Skin epidermis (tissue), 12 donors: ENCODE data around the gene KCNIP4.

Experiments
- H3K27ac ChIP-seq, 21 experiments: fragments of 200-600 bp; sonication (generic) in 11 of 21; one replicate each; pipeline ENCODE4 v1.5.0; 2020; ENCODE audit warnings: mild to moderate bottlenecking in 3 of 21, inconsistent platforms in 2 of 21, moderate library complexity in 2 of 21
- H3K4me3 ChIP-seq, 7 experiments: fragments of 200-600 bp; sonication (generic) in 2 of 7; one replicate each; pipeline ENCODE4 v1.5.0; 2020; ENCODE audit warnings: inconsistent platforms in 2 of 7, mild to moderate bottlenecking in 2 of 7, moderate library complexity in 1 of 7

Gene KCNIP4

GRCh38 chr4:21139327-21139726, 809.2 kb downstream of the KCNIP4 start:
- no peak overlapping the region for H3K27ac ChIP-seq
- no peak overlapping the region for H3K4me3 ChIP-seq

GRCh38 chr4:21136051-21136630, 812.4 kb downstream of the KCNIP4 start:
- no peak overlapping the region for H3K27ac ChIP-seq
- no peak overlapping the region for H3K4me3 ChIP-seq

GRCh38 chr4:21134994-21135393, 813.6 kb downstream of the KCNIP4 start:
- no peak overlapping the region for H3K27ac ChIP-seq
- H3K4me3 ChIP-seq = no peak overlapping the region

GRCh38 chr4:21130606-21131005, 818.0 kb downstream of the KCNIP4 start:
- no peak overlapping the region for H3K4me3 ChIP-seq
- no peak overlapping the region for H3K27ac ChIP-seq

GRCh38 chr4:21126014-21126512, 822.5 kb downstream of the KCNIP4 start:
- H3K27ac ChIP-seq = no peak overlapping the region
- no peak overlapping the region for H3K4me3 ChIP-seq

- Histone ChIP-seq H3K27ac (no peak overlapping the region), H3K4me3 (no peak overlapping the region)
These were observed 830.3 kb downstream of the KCNIP4 start for GRCh38 chr4:21118301-21118700.

- Histone ChIP-seq H3K27ac (no peak overlapping the region), H3K4me3 (no peak overlapping the region)
These were observed 830.9 kb downstream of the KCNIP4 start for GRCh38 chr4:21117541-21118180.

- H3K4me3 ChIP-seq = no peak overlapping the region
These were observed 834.9 kb downstream of the KCNIP4 start for GRCh38 chr4:21113496-21114223.

GRCh38 chr4:21102667-21103066, 845.9 kb downstream of the KCNIP4 start:
- no peak overlapping the region for H3K4me3 ChIP-seq

More at GRCh38 chr4:21113496-21114223, 834.9 kb downstream of the KCNIP4 start:
- no peak overlapping the region for H3K27ac ChIP-seq

GRCh38 chr4:21097865-21098264, 850.7 kb downstream of the KCNIP4 start:
- Histone ChIP-seq H3K4me3 (no peak overlapping the region), H3K27ac (no peak overlapping the region)

More at GRCh38 chr4:21102667-21103066, 845.9 kb downstream of the KCNIP4 start:
- no peak overlapping the region for H3K27ac ChIP-seq

GRCh38 chr4:21097026-21097425, 851.5 kb downstream of the KCNIP4 start:
- no peak overlapping the region for H3K4me3 ChIP-seq
- no peak overlapping the region for H3K27ac ChIP-seq

- H3K4me3 ChIP-seq = no peak overlapping the region
- no peak overlapping the region for H3K27ac ChIP-seq
These were observed 856.0 kb downstream of the KCNIP4 start for GRCh38 chr4:21092531-21092930.

- Histone ChIP-seq H3K27ac (no peak overlapping the region), H3K4me3 (no peak overlapping the region)
These were observed 858.4 kb downstream of the KCNIP4 start for GRCh38 chr4:21090094-21090666.

- H3K4me3 ChIP-seq = no peak overlapping the region
- no peak overlapping the region for H3K27ac ChIP-seq
These were observed 865.2 kb downstream of the KCNIP4 start for GRCh38 chr4:21083413-21083812.

- Histone ChIP-seq H3K27ac (no peak overlapping the region), H3K4me3 (no peak overlapping the region)
These were observed 870.6 kb downstream of the KCNIP4 start for GRCh38 chr4:21077967-21078366.

- no peak overlapping the region for H3K4me3 ChIP-seq
- no peak overlapping the region for H3K27ac ChIP-seq
These were observed 881.2 kb downstream of the KCNIP4 start for GRCh38 chr4:21067351-21067750.

GRCh38 chr4:21061902-21062301, 886.7 kb downstream of the KCNIP4 start:
- Histone ChIP-seq H3K27ac (no peak overlapping the region), H3K4me3 (no peak overlapping the region)

- H3K27ac ChIP-seq = no peak overlapping the region
These were observed 902.4 kb downstream of the KCNIP4 start for GRCh38 chr4:21046141-21046540.

GRCh38 chr4:21045119-21045518, 903.5 kb downstream of the KCNIP4 start:
- no peak overlapping the region for H3K4me3 ChIP-seq
- H3K27ac ChIP-seq = no peak overlapping the region

More at GRCh38 chr4:21046141-21046540, 902.4 kb downstream of the KCNIP4 start:
- H3K4me3 ChIP-seq = no peak overlapping the region

- H3K4me3 ChIP-seq = no peak overlapping the region
- no peak overlapping the region for H3K27ac ChIP-seq
These were observed 906.9 kb downstream of the KCNIP4 start for GRCh38 chr4:21041708-21042107.

GRCh38 chr4:21034728-21035127, 913.8 kb downstream of the KCNIP4 start:
- Histone ChIP-seq H3K27ac (no peak overlapping the region), H3K4me3 (no peak overlapping the region)
